Adrenal gland (tissue), 5 donors: Measurements from ENCODE around the gene CCDC51.

Experiments
- POLR2A ChIP-seq, 2 donors: fragments of 450-650 bp; IDR thresholded peaks; one replicate each; pipeline ENCODE4 v1.6.1; 2017; ENCODE audit warnings: antibody characterized with exemption in 2 of 2, mild to moderate bottlenecking in 2 of 2, moderate library complexity in 1 of 2
- TF ChIP-seq, protein P1 (sequence below), 6 experiments: fragments of 450-650 bp in 4 of 6; fragments of 200-600 bp in 2 of 6; sonication (generic) in 1 of 6; IDR thresholded peaks; 1 replicate in 5 of 6; 2 replicates in 1 of 6; pipeline versions ENCODE4 v1.5.1 to v1.8.0; 2016 to 2021; ENCODE audit warnings: antibody characterized with exemption in 6 of 6, mild to moderate bottlenecking in 2 of 6, moderate library complexity in 1 of 6
- donor health status: DM: no; HTN: no; CAD: no.

DNA sequence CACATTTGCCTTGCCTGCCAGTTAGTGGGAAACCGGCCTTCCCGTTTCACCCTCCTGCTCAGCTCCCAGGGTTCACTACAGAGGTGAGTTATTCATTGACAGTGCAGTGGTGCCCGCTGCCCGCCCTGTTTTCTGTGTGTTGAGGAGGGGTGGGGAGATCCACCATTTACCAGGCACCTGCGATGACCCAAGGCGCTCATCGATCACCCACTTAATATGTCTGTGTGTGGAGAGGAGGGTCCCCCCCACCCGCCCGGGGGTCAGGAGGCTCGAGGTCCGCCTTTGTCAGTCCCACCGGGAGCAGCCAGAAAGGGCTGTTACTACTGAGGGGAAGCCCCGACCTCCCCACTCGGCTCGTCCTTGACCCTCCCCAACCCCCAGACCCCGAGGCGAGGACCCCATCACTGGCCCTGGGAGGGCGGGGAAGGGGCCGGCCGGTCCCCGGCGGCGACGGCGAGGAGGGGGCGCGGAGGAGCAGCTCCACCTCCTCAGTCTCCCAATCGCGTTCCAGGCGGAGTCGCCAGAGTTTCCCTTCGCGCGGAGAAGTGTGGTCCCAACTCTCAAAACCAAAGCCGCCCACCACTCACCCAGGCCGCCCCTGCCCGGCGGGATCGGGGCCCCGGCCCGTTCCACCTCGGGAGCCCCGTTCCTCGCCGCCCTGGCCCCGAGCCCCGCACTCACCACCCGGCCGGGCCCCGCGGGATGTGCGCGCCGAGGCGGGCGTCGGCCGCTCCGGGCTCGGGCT, 11.2 kb downstream of the CCDC51 start:
- TF ChIP-seq, protein P1, sequence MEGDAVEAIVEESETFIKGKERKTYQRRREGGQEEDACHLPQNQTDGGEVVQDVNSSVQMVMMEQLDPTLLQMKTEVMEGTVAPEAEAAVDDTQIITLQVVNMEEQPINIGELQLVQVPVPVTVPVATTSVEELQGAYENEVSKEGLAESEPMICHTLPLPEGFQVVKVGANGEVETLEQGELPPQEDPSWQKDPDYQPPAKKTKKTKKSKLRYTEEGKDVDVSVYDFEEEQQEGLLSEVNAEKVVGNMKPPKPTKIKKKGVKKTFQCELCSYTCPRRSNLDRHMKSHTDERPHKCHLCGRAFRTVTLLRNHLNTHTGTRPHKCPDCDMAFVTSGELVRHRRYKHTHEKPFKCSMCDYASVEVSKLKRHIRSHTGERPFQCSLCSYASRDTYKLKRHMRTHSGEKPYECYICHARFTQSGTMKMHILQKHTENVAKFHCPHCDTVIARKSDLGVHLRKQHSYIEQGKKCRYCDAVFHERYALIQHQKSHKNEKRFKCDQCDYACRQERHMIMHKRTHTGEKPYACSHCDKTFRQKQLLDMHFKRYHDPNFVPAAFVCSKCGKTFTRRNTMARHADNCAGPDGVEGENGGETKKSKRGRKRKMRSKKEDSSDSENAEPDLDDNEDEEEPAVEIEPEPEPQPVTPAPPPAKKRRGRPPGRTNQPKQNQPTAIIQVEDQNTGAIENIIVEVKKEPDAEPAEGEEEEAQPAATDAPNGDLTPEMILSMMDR (IDR thresholded peaks at IDR 0.05) = no peak
- peak in 1 of 2 donors; percentile 25 for TF ChIP-seq POLR2A (IDR thresholded peaks at IDR 0.05)
